HEK293 (cell line): ENCODE measurements around the gene WASF2.

ENCODE experiments used
- CTCF ChIA-PET: fragments of 350-600 bp; formaldehyde crosslinking; extraction: SDS; loops from one replicate; lab custom pipeline; 2021; ENCODE audit warnings: antibody characterized with exemption; lab: Yijun Ruan, JAX
- POLR2A ChIA-PET: fragments of 300-600 bp; formaldehyde crosslinking; extraction: SDS; loops from one replicate; lab custom pipeline; 2020; ENCODE audit warnings: antibody characterized with exemption, inconsistent platforms; lab: Yijun Ruan, JAX
- H3K27ac ChIP-seq: fragments of 200-500 bp; sonication (Bioruptor generic); 2 replicates; pipeline ENCODE4 v1.5.1; 2014; ENCODE audit warnings: low read depth, low read length, control low read depth, inconsistent platforms; ENCODE audit errors: extremely low read depth
- H3K36me3 ChIP-seq, 2 experiments: fragments of 200-500 bp in 1 of 2; sonication (Bioruptor generic) in 1 of 2; 1 replicate in 1 of 2; 2 replicates in 1 of 2; pipeline ENCODE4 v1.5.1; 2014 to 2017; ENCODE audit warnings: inconsistent platforms in 2 of 2, low read length in 2 of 2; ENCODE audit not compliant: control insufficient read depth in 2 of 2, insufficient read depth in 1 of 2
- H3K4me1 ChIP-seq: fragments of 200-500 bp; sonication (Bioruptor generic); 2 replicates; pipeline ENCODE4 v1.5.1; 2014; ENCODE audit warnings: mild to moderate bottlenecking, low read length, inconsistent platforms; ENCODE audit not compliant: control insufficient read depth, insufficient read depth
- H3K4me3 ChIP-seq: 2 replicates; pipeline ENCODE4 v1.5.1; 2011; ENCODE audit warnings: low read depth, mild to moderate bottlenecking, control low read depth, low read length, moderate library complexity
- H3K9me3 ChIP-seq: fragments of 200-500 bp; sonication (Bioruptor generic); 2 replicates; pipeline ENCODE4 v1.5.1; 2014; ENCODE audit warnings: low read depth, low read length, inconsistent platforms; ENCODE audit not compliant: control insufficient read depth, insufficient read depth
- BCL11B ChIP-seq: fragments of 450-650 bp; formaldehyde crosslinking; IDR thresholded peaks from 2 replicates; pipeline ENCODE4 v1.5.1; 2016; ENCODE audit warnings: low read depth, missing biosample characterization, missing genetic modification characterization
- GLI4 ChIP-seq: fragments of 450-650 bp; formaldehyde crosslinking; IDR thresholded peaks from 2 replicates; pipeline ENCODE4 v1.5.1; 2016; ENCODE audit warnings: missing biosample characterization, missing genetic modification characterization
- KLF1 ChIP-seq: fragments of 450-650 bp; formaldehyde crosslinking; IDR thresholded peaks from 2 replicates; pipeline ENCODE4 v1.5.1; 2016; ENCODE audit warnings: missing biosample characterization, missing genetic modification characterization
- SP2 ChIP-seq: fragments of 450-650 bp; formaldehyde crosslinking; IDR thresholded peaks from 2 replicates; pipeline ENCODE4 v1.5.1; 2016; ENCODE audit warnings: missing biosample characterization, missing genetic modification characterization
- ZNF157 ChIP-seq: fragments of 450-650 bp; formaldehyde crosslinking; IDR thresholded peaks from 2 replicates; pipeline ENCODE4 v1.5.1; 2016; ENCODE audit warnings: missing biosample characterization, missing genetic modification characterization
- ZNF18 ChIP-seq: fragments of 450-650 bp; formaldehyde crosslinking; IDR thresholded peaks from 2 replicates; pipeline ENCODE4 v1.5.1; 2016; ENCODE audit warnings: missing biosample characterization, missing genetic modification characterization
- ZNF341 ChIP-seq: fragments of 450-650 bp; formaldehyde crosslinking; IDR thresholded peaks from 2 replicates; pipeline ENCODE4; 2016; ENCODE audit warnings: low read depth, missing biosample characterization, missing genetic modification characterization
- ZNF514 ChIP-seq: fragments of 450-650 bp; formaldehyde crosslinking; IDR thresholded peaks from 2 replicates; pipeline ENCODE4 v1.5.1; 2016; ENCODE audit warnings: missing biosample characterization, missing genetic modification characterization
- ZNF580 ChIP-seq: fragments of 450-650 bp; formaldehyde crosslinking; IDR thresholded peaks from 2 replicates; pipeline ENCODE4 v1.5.1; 2016; ENCODE audit warnings: missing biosample characterization, missing genetic modification characterization
- ZNF621 ChIP-seq: fragments of 450-650 bp; formaldehyde crosslinking; IDR thresholded peaks from 2 replicates; pipeline ENCODE4 v1.5.1; 2017; ENCODE audit warnings: missing biosample characterization, missing genetic modification characterization
- ZSCAN18 ChIP-seq: fragments of 450-650 bp; formaldehyde crosslinking; IDR thresholded peaks from 2 replicates; pipeline ENCODE4 v1.5.1; 2016; ENCODE audit warnings: missing biosample characterization, missing genetic modification characterization
- ZSCAN30 ChIP-seq: fragments of 450-650 bp; IDR thresholded peaks from 2 replicates; pipeline ENCODE4 v1.5.1; 2018; ENCODE audit warnings: missing biosample characterization, mild to moderate bottlenecking, missing genetic modification characterization, moderate library complexity
- ZSCAN4 ChIP-seq: fragments of 450-650 bp; formaldehyde crosslinking; IDR thresholded peaks from 2 replicates; pipeline ENCODE4 v1.5.1; 2017; ENCODE audit warnings: missing biosample characterization, missing genetic modification characterization
- TF ChIP-seq, protein P1 (sequence below): fragments of 450-650 bp; formaldehyde crosslinking; IDR thresholded peaks from 2 replicates; pipeline ENCODE4 v1.5.1; 2016; ENCODE audit warnings: missing biosample characterization, missing genetic modification characterization

Gene WASF2

GRCh38 chr1:27400963-27401341 lies 89.0 kb downstream of the WASF2 start:
- ChIA-PET POLR2A (interaction anchor here (0.9 kb wide), 1 partner anchor 35 kb away, joined by 5 read pairs; no protein-coding TSS in a partner anchor), CTCF (interaction anchor here (0.6 to 2.7 kb wide), 3 partner anchors 157 to 205 kb away, joined by 3 to 13 read pairs (median 4); no protein-coding TSS in a partner anchor)
- H3K36me3 ChIP-seq, result peaks cover 0 to 12% of the 10 kb centered on the region in 2 experiments; a peak in 1 of 3 replicates
- H3K4me1 ChIP-seq, result no peaks in the 10 kb centered on the region
- no peak overlapping the region for H3K4me3 ChIP-seq
- TF ChIP-seq, protein P1, sequence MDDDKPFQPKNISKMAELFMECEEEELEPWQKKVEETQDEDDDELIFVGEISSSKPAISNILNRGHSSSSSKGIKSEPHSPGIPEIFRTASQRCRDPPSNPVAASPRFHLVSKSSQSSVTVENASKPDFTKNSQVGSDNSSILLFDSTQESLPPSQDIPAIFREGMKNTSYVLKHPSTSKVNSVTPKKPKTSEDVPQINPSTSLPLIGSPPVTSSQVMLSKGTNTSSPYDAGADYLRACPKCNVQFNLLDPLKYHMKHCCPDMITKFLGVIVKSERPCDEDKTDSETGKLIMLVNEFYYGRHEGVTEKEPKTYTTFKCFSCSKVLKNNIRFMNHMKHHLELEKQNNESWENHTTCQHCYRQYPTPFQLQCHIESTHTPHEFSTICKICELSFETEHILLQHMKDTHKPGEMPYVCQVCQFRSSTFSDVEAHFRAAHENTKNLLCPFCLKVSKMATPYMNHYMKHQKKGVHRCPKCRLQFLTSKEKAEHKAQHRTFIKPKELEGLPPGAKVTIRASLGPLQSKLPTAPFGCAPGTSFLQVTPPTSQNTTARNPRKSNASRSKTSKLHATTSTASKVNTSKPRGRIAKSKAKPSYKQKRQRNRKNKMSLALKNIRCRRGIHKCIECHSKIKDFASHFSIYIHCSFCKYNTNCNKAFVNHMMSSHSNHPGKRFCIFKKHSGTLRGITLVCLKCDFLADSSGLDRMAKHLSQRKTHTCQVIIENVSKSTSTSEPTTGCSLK (tag by site-specific recombination), result no peak
- TF ChIP-seq SP2 (tag by site-specific recombination) (no peak), ZNF341 (tag by site-specific recombination) (no peak), ZNF580 (tag by site-specific recombination) (no peak), ZSCAN18 (tag by site-specific recombination) (no peak), GLI4 (tag by site-specific recombination) (no peak), ZNF514 (tag by site-specific recombination) (no peak), ZNF18 (tag by site-specific recombination) (no peak)
- no peak overlapping the region for H3K27ac ChIP-seq
- H3K9me3 ChIP-seq, result no peaks in the 10 kb centered on the region

DNA sequence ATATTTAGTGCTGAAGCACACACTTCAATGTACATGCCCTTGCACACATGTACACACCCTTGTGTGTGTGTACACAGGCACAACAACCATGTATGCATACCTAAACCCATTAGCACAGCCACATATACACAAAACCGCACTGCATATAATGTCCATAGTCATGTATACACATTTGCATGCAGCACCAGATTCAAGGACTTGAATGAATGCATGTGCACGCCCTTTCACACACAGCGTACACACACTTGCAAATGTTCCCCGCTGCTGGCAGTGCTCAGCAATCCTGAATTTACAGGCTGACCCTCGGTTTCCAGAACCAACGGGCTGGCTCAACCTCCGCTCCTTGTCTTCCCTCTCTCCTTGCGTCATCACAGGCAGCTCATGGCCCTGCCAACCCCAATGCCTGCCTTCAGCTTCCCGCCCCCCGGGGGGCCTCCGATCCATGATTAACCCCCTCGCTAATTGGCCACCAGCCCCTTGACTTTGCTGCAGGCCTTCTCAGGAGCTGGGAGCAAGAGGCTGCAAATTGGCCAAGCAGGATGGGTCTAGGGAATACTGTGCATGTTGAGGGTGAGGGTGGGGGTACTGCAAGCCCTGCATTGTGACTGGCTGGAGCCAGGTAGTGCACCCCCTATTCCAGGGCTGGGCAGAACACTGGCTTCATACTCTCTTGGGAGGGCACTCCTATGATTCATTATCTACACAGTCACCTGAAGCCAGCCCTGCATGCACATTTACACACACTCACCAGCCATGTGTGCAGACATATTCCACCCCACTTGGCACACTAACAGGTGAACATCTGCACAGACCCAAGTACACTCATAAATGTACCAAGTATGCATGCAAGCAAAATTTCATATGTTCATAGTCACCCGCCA lies 89.6 kb downstream of the WASF2 start:
- Histone ChIP-seq H3K9me3 (no peaks in the 10 kb centered on the region), H3K4me3 (no peak overlapping the region), H3K27ac (no peak overlapping the region), H3K4me1 (no peaks in the 10 kb centered on the region), H3K36me3 (peaks cover 0 to 12% of the 10 kb centered on the region in 2 experiments; a peak in 1 of 3 replicates)
- POLR2A ChIA-PET, result interaction anchor here (0.9 kb wide), 1 partner anchor 35 kb away, joined by 5 read pairs; no protein-coding TSS in a partner anchor
- TF ChIP-seq ZNF621 (tag by site-specific recombination) (no peak), ZSCAN4 (tag by site-specific recombination) (peak; percentile 56; the same call in 1 of the 2 replicates), ZSCAN30 (tag by site-specific recombination) (no peak), ZNF157 (no peak), BCL11B (no peak), KLF1 (tag by site-specific recombination) (no peak)
- CTCF ChIA-PET, result interaction anchor here (0.6 to 7.4 kb wide), 2 partner anchors 102 to 168 kb away, joined by 3 to 202 read pairs; no protein-coding TSS in a partner anchor
